A549 (cell line): Measurements from ENCODE around the gene RIPOR2. TPM values are rescaled to one million over a fixed set of nuclear protein-coding genes. Genes with fewer than 3 reads are reported as not detected.

ENCODE experiments used
- ATAC-seq, 2 experiments: fragments of 200-7000 bp in 1 of 2; fragments of >200 bp in 1 of 2; cut with Nextera tagmentation in 1 of 2; cut with Tn5 transposase in 1 of 2; 3 replicates each; pipeline versions ENCODE4 v1.8.0 to v1.9.1; 2018 to 2020; ENCODE audit warnings: mild to moderate bottlenecking in 1 of 2, moderate library complexity in 1 of 2
- CTCF ChIA-PET: fragments of 300-600 bp; sonication (Branson Sonifier 250); formaldehyde crosslinking; extraction: SDS; loops from one replicate; lab custom pipeline; 2021; ENCODE audit warnings: antibody characterized with exemption, inconsistent platforms; lab: Yijun Ruan, JAX
- POLR2A ChIA-PET: fragments of 350-600 bp; formaldehyde crosslinking; extraction: SDS; loops from one replicate; lab custom pipeline; 2021; ENCODE audit warnings: antibody characterized with exemption, inconsistent platforms; lab: Yijun Ruan, JAX
- DNase-seq, 2 experiments: peaks; one replicate each; pipeline versions ENCODE4 v3.0.0 to v3.0.0-alpha.2; 2011 to 2016; ENCODE audit warnings: low read depth in 1 of 2, low spot score in 1 of 2
- FAIRE-seq: peaks from 2 replicates; lab custom pipeline; 2011; peaks lifted over from hg19 to GRCh38; lab: Jason Lieb, UNC
- H3K27ac ChIP-seq, 2 experiments: fragments of >200 bp; sonication (Bioruptor Twin); formaldehyde crosslinking; 3 replicates each; pipeline ENCODE4 v1.5.1; 2016 to 2017
- H3K4me1 ChIP-seq: fragments of >200 bp; sonication (Bioruptor Twin); formaldehyde crosslinking; 3 replicates; pipeline ENCODE4 v1.6.1; 2016
- H3K4me2 ChIP-seq: fragments of >200 bp; sonication (Bioruptor Twin); formaldehyde crosslinking; 3 replicates; pipeline ENCODE4 v1.6.1; 2016
- H3K4me3 ChIP-seq: fragments of >200 bp; sonication (Bioruptor Twin); formaldehyde crosslinking; 3 replicates; pipeline ENCODE4 v1.5.1; 2016
- H3K9me3 ChIP-seq: fragments of >200 bp; sonication (Bioruptor Twin); formaldehyde crosslinking; 3 replicates; pipeline ENCODE4 v1.6.1; 2016
- CBX8 ChIP-seq: fragments of 200-600 bp; sonication (generic); IDR thresholded peaks from 2 replicates; pipeline ENCODE4 v1.6.1; 2016
- CEBPB ChIP-seq, 2 experiments: fragments of >200 bp in 1 of 2; sonication (Bioruptor Twin) in 1 of 2; formaldehyde crosslinking in 1 of 2; IDR thresholded peaks; 2 replicates each; pipeline ENCODE4 v1.6.1; 2012 to 2016
- CHD2 ChIP-seq: fragments of 150-350 bp; IDR thresholded peaks from 2 replicates; pipeline ENCODE4 v1.6.1; 2014; ENCODE audit warnings: low read length; ENCODE audit not compliant: partially characterized antibody
- EP300 ChIP-seq, 2 experiments: fragments of >200 bp; sonication (Bioruptor Twin); formaldehyde crosslinking; IDR thresholded peaks; 2 replicates in 1 of 2; 3 replicates in 1 of 2; pipeline ENCODE4 v1.6.1; 2016 to 2017
- ESRRA ChIP-seq: fragments of 150-350 bp; IDR thresholded peaks from 2 replicates; pipeline ENCODE4 v1.6.1; 2014; ENCODE audit warnings: mild to moderate bottlenecking, low read length, borderline replicate concordance
- FOSL2 ChIP-seq, 2 experiments: fragments of 450-650 bp in 1 of 2; fragments of >200 bp in 1 of 2; sonication (Bioruptor Twin) in 1 of 2; formaldehyde crosslinking; IDR thresholded peaks; 2 replicates each; pipeline versions ENCODE4 v1.5.0 to v1.6.1; 2016 to 2020; ENCODE audit warnings: mild to moderate bottlenecking in 1 of 2, moderate library complexity in 1 of 2
- HOXB13 ChIP-seq: fragments of 250-450 bp; sonication (Bioruptor Pico); IDR thresholded peaks from 2 replicates; pipeline ENCODE4 v1.5.0; 2020; ENCODE audit warnings: low read depth, mild to moderate bottlenecking, moderate library complexity
- JUN ChIP-seq, 2 experiments: fragments of >200 bp; sonication (Bioruptor Twin); formaldehyde crosslinking; IDR thresholded peaks; 2 replicates in 1 of 2; 3 replicates in 1 of 2; pipeline ENCODE4 v1.6.1; 2016 to 2017
- JUNB ChIP-seq: fragments of >200 bp; sonication (Bioruptor Twin); formaldehyde crosslinking; IDR thresholded peaks from 2 replicates; pipeline ENCODE4 v1.6.1; 2016
- KDM5A ChIP-seq: fragments of 200-600 bp; sonication (generic); IDR thresholded peaks from 2 replicates; pipeline ENCODE4 v1.6.1; 2016; ENCODE audit warnings: antibody characterized with exemption, mild to moderate bottlenecking
- NPAS2 ChIP-seq: fragments of 250-450 bp; sonication (Bioruptor Pico); IDR thresholded peaks from 2 replicates; pipeline ENCODE4 v1.8.0; 2022; ENCODE audit warnings: mild to moderate bottlenecking, moderate library complexity, borderline replicate concordance
- PHF8 ChIP-seq: fragments of 200-600 bp; sonication (generic); IDR thresholded peaks from 2 replicates; pipeline ENCODE4 v1.6.1; 2016; ENCODE audit warnings: low read depth, mild to moderate bottlenecking, antibody characterized with exemption, moderate library complexity, borderline replicate concordance
- SMC3 ChIP-seq: fragments of >200 bp; sonication (Bioruptor Twin); formaldehyde crosslinking; IDR thresholded peaks from 3 replicates; pipeline ENCODE4 v1.6.1; 2018; ENCODE audit warnings: inconsistent platforms
- TFCP2L1 ChIP-seq: fragments of 250-450 bp; sonication (Bioruptor Pico); IDR thresholded peaks from 2 replicates; pipeline ENCODE4 v1.5.0; 2021; ENCODE audit warnings: mild to moderate bottlenecking
- ZC3H11A ChIP-seq: fragments of 450-650 bp; IDR thresholded peaks from 2 replicates; pipeline ENCODE4 v1.6.1; 2014; ENCODE audit warnings: antibody characterized with exemption, mild to moderate bottlenecking
- ZNF302 ChIP-seq: fragments of 250-450 bp; sonication (Bioruptor Pico); IDR thresholded peaks from 2 replicates; pipeline ENCODE4 v1.9.0; 2021; ENCODE audit warnings: inconsistent platforms, mild to moderate bottlenecking, moderate library complexity
- WGBS: methylation state at CpG from one replicate; pipeline ENCODE4 v1.1.6; 2017; ENCODE audit errors: missing lambda C conversion rate; 5-methylcytosine and 5-hydroxymethylcytosine counted together
- polyA plus RNA-seq, 4 experiments: library from polyadenylated mRNA; depleted of rRNA in 3 of 4; stranded (reverse); fragments of >200 nt; fragmentation: RNase III in 1 of 4; extraction: RNeasy Plus Mini Kit Qiagen cat#74134 plus additional on column Dnase treatment in 1 of 4; gene quantifications; 2 replicates in 3 of 4; 3 replicates in 1 of 4; pipeline ENCODE4 v1.2.3, GENCODE V29; 2011 to 2017
- TF ChIP-seq, protein P1 (sequence below): fragments of 450-650 bp; IDR thresholded peaks from 2 replicates; pipeline ENCODE4 v1.6.1; 2014; ENCODE audit warnings: antibody characterized with exemption
- TF ChIP-seq, protein P2 (sequence below): fragments of >200 bp; sonication (Bioruptor Twin); formaldehyde crosslinking; IDR thresholded peaks from 3 replicates; pipeline ENCODE4 v1.5.1; 2016
- TF ChIP-seq, protein P3 (sequence below): fragments of >200 bp; sonication (Bioruptor Twin); formaldehyde crosslinking; IDR thresholded peaks from 2 replicates; pipeline ENCODE4 v1.6.1; 2016
- TF ChIP-seq, protein P4 (sequence below): fragments of 250-450 bp; sonication (Bioruptor Pico); IDR thresholded peaks from 2 replicates; pipeline ENCODE4 v1.5.0; 2020; ENCODE audit warnings: low read depth, mild to moderate bottlenecking, moderate library complexity

Gene RIPOR2
- polyA plus RNA-seq, 2 of the 4 experiments (the other 2 are of a cell fraction) = 0.01 TPM; not detected in 1

DNA sequence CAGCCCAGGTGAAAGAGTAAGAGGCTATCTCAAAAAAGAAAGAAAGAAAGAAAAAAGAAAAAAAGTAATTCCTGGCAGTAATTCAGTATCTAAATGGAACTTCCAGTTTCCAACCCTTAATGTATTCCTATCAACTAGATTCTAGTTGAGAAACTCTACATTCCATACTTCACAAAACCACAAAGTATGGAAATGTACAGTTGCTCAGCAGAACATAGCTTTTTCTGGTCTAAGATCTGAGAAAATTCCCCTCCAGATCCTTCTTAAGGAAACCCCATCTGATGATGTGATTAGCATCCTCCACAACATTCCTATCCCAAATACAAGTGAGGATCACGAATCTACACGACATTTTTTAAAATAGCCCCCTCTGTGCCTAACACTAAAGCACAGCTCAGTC is 140.7 kb downstream of the RIPOR2 start:
- ATAC-seq (no peak), DNase-seq (no peak), FAIRE-seq (no peak)
- Histone ChIP-seq H3K9me3 (no peaks in the 10 kb centered on the region), H3K4me2 (no peak overlapping the region)
- POLR2A ChIA-PET = no interaction called here
- TF ChIP-seq, protein P1, sequence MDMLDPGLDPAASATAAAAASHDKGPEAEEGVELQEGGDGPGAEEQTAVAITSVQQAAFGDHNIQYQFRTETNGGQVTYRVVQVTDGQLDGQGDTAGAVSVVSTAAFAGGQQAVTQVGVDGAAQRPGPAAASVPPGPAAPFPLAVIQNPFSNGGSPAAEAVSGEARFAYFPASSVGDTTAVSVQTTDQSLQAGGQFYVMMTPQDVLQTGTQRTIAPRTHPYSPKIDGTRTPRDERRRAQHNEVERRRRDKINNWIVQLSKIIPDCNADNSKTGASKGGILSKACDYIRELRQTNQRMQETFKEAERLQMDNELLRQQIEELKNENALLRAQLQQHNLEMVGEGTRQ = no peak
- no peak for TF ChIP-seq KDM5A
- TF ChIP-seq, all 56 proteins: peak for 0
- no peaks in the 10 kb centered on the region for H3K4me1 ChIP-seq
- H3K4me3 ChIP-seq = no peak overlapping the region
- no peak overlapping the region for H3K27ac ChIP-seq
- WGBS = 97% methylated on average over 2 of the region's 2 CpGs
- CTCF ChIA-PET = no interaction called here

DNA sequence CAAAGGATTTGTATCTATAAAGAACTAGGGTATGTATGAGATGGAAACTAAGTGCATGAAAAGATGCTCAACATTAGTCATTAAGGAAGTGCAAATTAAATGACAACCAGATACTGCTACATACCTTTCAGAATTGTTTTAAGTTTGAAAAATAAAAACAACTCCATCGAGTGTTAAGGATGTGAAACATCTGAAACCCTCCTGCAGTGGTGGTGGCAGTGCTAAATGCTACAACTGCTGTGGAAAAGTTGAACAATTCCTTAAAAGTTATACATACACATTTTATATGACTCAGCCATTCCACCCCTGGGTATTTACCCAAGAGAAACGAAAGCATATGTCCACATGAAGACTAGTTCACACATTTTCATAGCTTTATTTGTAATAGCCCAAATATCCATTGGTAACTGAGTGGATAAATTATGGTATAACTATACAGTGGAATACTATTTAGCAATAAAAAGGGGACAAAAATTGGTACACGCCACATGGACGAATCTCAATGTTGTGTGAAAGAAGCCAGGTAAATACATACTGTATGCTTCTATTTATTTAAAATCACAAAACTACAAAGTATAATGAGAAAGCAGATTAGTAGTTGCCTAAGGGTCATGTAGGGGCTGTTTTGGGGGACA is 147.6 kb downstream of the RIPOR2 start:
- Histone ChIP-seq H3K4me1 (no peaks in the 10 kb centered on the region), H3K4me2 (no peak overlapping the region), H3K4me3 (no peak overlapping the region), H3K9me3 (no peaks in the 10 kb centered on the region), H3K27ac (no peak overlapping the region)
- FAIRE-seq (no peak), DNase-seq (no peak), ATAC-seq (no peak)
- ChIA-PET POLR2A (no interaction called here), CTCF (no interaction called here)
- TF ChIP-seq PHF8 = no peak
- TF ChIP-seq, protein P2, sequence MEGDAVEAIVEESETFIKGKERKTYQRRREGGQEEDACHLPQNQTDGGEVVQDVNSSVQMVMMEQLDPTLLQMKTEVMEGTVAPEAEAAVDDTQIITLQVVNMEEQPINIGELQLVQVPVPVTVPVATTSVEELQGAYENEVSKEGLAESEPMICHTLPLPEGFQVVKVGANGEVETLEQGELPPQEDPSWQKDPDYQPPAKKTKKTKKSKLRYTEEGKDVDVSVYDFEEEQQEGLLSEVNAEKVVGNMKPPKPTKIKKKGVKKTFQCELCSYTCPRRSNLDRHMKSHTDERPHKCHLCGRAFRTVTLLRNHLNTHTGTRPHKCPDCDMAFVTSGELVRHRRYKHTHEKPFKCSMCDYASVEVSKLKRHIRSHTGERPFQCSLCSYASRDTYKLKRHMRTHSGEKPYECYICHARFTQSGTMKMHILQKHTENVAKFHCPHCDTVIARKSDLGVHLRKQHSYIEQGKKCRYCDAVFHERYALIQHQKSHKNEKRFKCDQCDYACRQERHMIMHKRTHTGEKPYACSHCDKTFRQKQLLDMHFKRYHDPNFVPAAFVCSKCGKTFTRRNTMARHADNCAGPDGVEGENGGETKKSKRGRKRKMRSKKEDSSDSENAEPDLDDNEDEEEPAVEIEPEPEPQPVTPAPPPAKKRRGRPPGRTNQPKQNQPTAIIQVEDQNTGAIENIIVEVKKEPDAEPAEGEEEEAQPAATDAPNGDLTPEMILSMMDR = no peak
- TF ChIP-seq ESRRA = no peak
- TF ChIP-seq, protein P3, sequence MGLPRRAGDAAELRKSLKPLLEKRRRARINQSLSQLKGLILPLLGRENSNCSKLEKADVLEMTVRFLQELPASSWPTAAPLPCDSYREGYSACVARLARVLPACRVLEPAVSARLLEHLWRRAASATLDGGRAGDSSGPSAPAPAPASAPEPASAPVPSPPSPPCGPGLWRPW = no peak
- no peak for TF ChIP-seq CBX8
- TF ChIP-seq, protein P4, sequence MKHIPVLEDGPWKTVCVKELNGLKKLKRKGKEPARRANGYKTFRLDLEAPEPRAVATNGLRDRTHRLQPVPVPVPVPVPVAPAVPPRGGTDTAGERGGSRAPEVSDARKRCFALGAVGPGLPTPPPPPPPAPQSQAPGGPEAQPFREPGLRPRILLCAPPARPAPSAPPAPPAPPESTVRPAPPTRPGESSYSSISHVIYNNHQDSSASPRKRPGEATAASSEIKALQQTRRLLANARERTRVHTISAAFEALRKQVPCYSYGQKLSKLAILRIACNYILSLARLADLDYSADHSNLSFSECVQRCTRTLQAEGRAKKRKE = no peak
- no peak for TF ChIP-seq JUN (IDR thresholded peaks at IDR 0.05)
- TF ChIP-seq FOSL2 (IDR thresholded peaks at IDR 0.05) = no peak
- TF ChIP-seq FOSL2 (CRISPR knock-in tag; IDR thresholded peaks at IDR 0.05) = no peak
- no peak for TF ChIP-seq CEBPB (IDR thresholded peaks at IDR 0.05)
- TF ChIP-seq ZC3H11A = no peak
- no peak for TF ChIP-seq CHD2
- no peak for TF ChIP-seq SMC3
- TF ChIP-seq ZNF302 (CRISPR knock-in tag) = no peak
- no peak for TF ChIP-seq EP300 (IDR thresholded peaks at IDR 0.05)
- TF ChIP-seq NPAS2 (CRISPR knock-in tag) = no peak
- no peak for TF ChIP-seq JUNB
- 82% methylated on average over 4 of the region's 4 CpGs for WGBS

DNA sequence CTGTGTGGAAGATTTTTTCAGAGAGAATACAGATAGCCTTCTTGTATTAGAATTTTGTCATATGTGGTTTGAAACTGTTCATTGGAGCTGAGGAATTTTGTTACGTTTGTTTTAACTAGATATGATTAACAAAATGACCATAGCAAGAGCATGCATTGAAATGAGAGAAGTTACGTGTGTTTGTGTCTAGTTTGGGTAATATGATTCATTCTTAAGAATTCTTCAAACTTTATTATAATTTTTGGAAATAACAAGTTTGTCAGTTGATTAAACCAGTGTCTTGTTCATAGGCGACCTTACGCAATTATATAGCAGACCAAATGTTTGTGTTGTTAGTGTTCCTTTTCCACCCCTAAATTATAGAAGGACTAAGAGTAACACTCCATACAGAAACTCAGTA is 155.6 kb downstream of the RIPOR2 start:
- WGBS = 95% methylated on average over 4 of the region's 4 CpGs
- H3K9me3 ChIP-seq = no peaks in the 10 kb centered on the region
- H3K4me3 ChIP-seq = no peak overlapping the region
- peaks cover 36% of the 10 kb centered on the region; the same call in 2 of the 3 replicates for H3K4me1 ChIP-seq
- no peak overlapping the region; the same call in 1 of the 3 replicates for H3K4me2 ChIP-seq
- no peak for ATAC-seq
- 0 out of 4 replicates have a peak, but pooled peaks of 1 of the 2 experiments have one; percentile 26 for TF ChIP-seq CEBPB (IDR thresholded peaks at IDR 0.05)
- no peak for TF ChIP-seq HOXB13 (CRISPR knock-in tag)
- TF ChIP-seq TFCP2L1 (CRISPR knock-in tag) = no peak
- no peak for DNase-seq
- CTCF ChIA-PET = no interaction called here
- FAIRE-seq = no peak
- POLR2A ChIA-PET = no interaction called here
- H3K27ac ChIP-seq = no peak overlapping the region
